ENCODE measurements around the gene PRKN. TPM values are rescaled to one million over a fixed set of nuclear protein-coding genes. Genes with fewer than 3 reads are reported as not detected.

The PRKN gene
- total and polyA plus RNA-seq, 2 donors (not counting 3 experiments of a cell fraction or from before 2014, with no cell fraction given): 0.06 TPM; not detected in 1

DNA sequence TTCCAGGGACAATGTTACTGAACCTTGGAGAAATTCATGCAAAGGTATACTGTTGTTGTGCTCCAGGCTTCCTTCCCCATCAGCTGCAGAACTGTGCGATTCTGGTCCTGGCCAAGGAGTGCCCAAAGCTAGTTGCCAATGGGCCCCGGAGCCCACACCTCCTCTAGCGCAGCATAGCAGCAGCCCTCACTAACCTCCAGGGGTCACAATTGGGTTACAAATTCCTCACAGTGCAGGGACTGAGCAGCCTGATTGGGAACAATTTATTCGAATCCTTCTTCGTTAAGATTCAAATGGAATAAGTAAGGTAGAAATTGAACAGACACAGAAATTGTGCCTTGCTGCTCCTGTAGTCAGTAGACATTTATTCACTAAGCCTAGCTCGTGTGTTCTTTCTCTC is 284.9 kb downstream of the PRKN start:
- Histone ChIP-seq H3K9ac (replicated peaks; ENCODE audit: extremely low read depth, insufficient read depth, low read length) (no peak overlapping the region), H4K20me1 (replicated peaks; ENCODE audit: control insufficient read depth, extremely low read depth, insufficient read depth, low read length) (no peaks in the 10 kb centered on the region), H3K79me2 (ENCODE audit: control insufficient read depth, insufficient read depth, low read length) (no peaks in the 10 kb centered on the region), H3K36me3 (ENCODE audit: control insufficient read depth in 2 of 2, extremely low read depth in 1 of 2, insufficient read depth in 2 of 2, low read length in 2 of 2) (no peaks in the 10 kb centered on the region), H2AFZ (ENCODE audit: low read depth, low read length) (no peak overlapping the region), H3K9me3 (replicated peaks; ENCODE audit: control insufficient read depth, insufficient read depth, low read length) (no peaks in the 10 kb centered on the region), H3K4me1 (ENCODE audit: control insufficient read depth, extremely low read depth, insufficient read depth, low read length) (no peaks in the 10 kb centered on the region), H3K4me2 (ENCODE audit: insufficient read depth, low read length) (no peak overlapping the region), H3K27me3 (ENCODE audit: control insufficient read depth in 2 of 2, insufficient read depth in 2 of 2, low read length in 2 of 2) (no peaks in the 10 kb centered on the region), H3K9me1 (replicated peaks; ENCODE audit: control insufficient read depth, extremely low read depth, insufficient read depth, low read length) (no peaks in the 10 kb centered on the region), H3K4me3 (replicated peaks in 1 of 3; ENCODE audit: insufficient read depth in 1 of 3, low read depth in 1 of 3, low read length in 3 of 3) (no peak overlapping the region), H3K27ac (ENCODE audit: insufficient read depth, low read depth, low read length) (no peak overlapping the region)
- intact Hi-C loops (cut with micrococcal nuclease): no loop called here
- no TSS peak for BruUV-seq (replicated peaks)
- ChIA-PET POLR2A (no interaction called here), CTCF (no interaction called here)
- DNase-seq (ENCODE audit: low read depth, low spot score) (no peak), FAIRE-seq (no peak)
- TF ChIP-seq, protein P1, sequence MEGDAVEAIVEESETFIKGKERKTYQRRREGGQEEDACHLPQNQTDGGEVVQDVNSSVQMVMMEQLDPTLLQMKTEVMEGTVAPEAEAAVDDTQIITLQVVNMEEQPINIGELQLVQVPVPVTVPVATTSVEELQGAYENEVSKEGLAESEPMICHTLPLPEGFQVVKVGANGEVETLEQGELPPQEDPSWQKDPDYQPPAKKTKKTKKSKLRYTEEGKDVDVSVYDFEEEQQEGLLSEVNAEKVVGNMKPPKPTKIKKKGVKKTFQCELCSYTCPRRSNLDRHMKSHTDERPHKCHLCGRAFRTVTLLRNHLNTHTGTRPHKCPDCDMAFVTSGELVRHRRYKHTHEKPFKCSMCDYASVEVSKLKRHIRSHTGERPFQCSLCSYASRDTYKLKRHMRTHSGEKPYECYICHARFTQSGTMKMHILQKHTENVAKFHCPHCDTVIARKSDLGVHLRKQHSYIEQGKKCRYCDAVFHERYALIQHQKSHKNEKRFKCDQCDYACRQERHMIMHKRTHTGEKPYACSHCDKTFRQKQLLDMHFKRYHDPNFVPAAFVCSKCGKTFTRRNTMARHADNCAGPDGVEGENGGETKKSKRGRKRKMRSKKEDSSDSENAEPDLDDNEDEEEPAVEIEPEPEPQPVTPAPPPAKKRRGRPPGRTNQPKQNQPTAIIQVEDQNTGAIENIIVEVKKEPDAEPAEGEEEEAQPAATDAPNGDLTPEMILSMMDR (IDR thresholded peaks at IDR 0.05; ENCODE audit: extremely low read depth in 1 of 2, insufficient read depth in 1 of 2, low read depth in 1 of 2, low read length in 2 of 2): no peak
- TF ChIP-seq GATA2 (IDR thresholded peaks at IDR 0.05; ENCODE audit: insufficient read depth, insufficient read length, low read depth, low read length) (no peak), EZH2 (IDR thresholded peaks at IDR 0.05; ENCODE audit: borderline replicate concordance, low read depth, low read length, severe bottlenecking) (no peak), JUN (IDR thresholded peaks at IDR 0.05; ENCODE audit: borderline replicate concordance, insufficient read depth, insufficient read length, low read depth) (no peak), MYC (IDR thresholded peaks at IDR 0.05; ENCODE audit: low read depth, low read length) (no peak), POLR2AphosphoS5 (IDR thresholded peaks at IDR 0.05; ENCODE audit: insufficient read depth, low read depth, low read length) (no peak), POLR2A (IDR thresholded peaks at IDR 0.05; ENCODE audit: low read depth, low read length) (no peak), FOS (IDR thresholded peaks at IDR 0.05; ENCODE audit: borderline replicate concordance, insufficient read depth, low read length) (no peak)
- TF ChIP-seq, protein P2, sequence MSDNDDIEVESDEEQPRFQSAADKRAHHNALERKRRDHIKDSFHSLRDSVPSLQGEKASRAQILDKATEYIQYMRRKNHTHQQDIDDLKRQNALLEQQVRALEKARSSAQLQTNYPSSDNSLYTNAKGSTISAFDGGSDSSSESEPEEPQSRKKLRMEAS (IDR thresholded peaks at IDR 0.05; ENCODE audit: insufficient read depth, insufficient read length): no peak
- dilution Hi-C loops (cut with MboI; ENCODE audit: extremely low pct_ligation_motif_present, low sequenced_read_pairs): no loop called here

All from endothelial cell of umbilical vein (primary cell).